Spleen (tissue), 11 donors: ENCODE results near the gene SPATA45. TPM values are rescaled to one million over a fixed set of nuclear protein-coding genes. Genes with fewer than 3 reads are reported as not detected.

Experiments used
- polyA plus RNA-seq, 3 donors: library from polyadenylated mRNA; stranded (reverse); fragments of 200-250 nt; gene quantifications; one replicate each; pipeline ENCODE4 v1.2.1, GENCODE V29; 2013
- small RNA-seq, 4 donors: library from RNA; depleted of rRNA; stranded (forward); fragments of <200 nt; gene quantifications; one replicate each; pipeline ENCODE3, GENCODE V24; 2016
- total RNA-seq, 7 donors: library from RNA; depleted of rRNA in 3 of 7; stranded (reverse); fragments of >200 nt in 3 of 7; fragmentation: NEBNext Ultra II Directional in 4 of 7; extraction: Animal tissue kit (Norgen Biotek cat#: 25700) in 4 of 7; gene quantifications; one replicate each; pipeline versions ENCODE4 v1.1.0 to v1.2.1, GENCODE V29; 2016 to 2021
- donor health status: healthy with polysubstance abuse.
- donor health status: DM: no; HTN: no; CAD: no; lungs with moderate emphysema.
- donor health status: DM: no; HTN: no; CAD: no.
- donor health status: Bipolar disorder and iron deficiency.
- donor health status: healthy.
- donor health status: DM: no; HTN: no; CAD: no.
- donor health status: DM: yes; HTN: yes; CAD: no.

Gene SPATA45
- total and polyA plus RNA-seq, 10 donors: 0.38 to 0.83 TPM; not detected in 8

Small RNA genes lying within 50 kb of the gene (small RNA-seq; reads per million reads assigned to genes)
- gene AC104333.1 (0 reads per million in 4 donors), gene AC104333.2 (0 reads per million in 4 donors)

Other genes with a start within 250 kb of the SPATA45 start
- gene ATF3, start 238.9 kb downstream of the SPATA45 start, total RNA-seq: 10 to 100 TPM in 3 of 7 donors, 1 to 10 TPM in 4; 1.4 to 31.8 (median 8.3) TPM
- 10 to 100 TPM in 1 of 3 donors, 1 to 10 TPM in 2; 2.4 to 10.7 (median 4.5) TPM for gene ATF3, start 238.9 kb downstream of the SPATA45 start, polyA plus RNA-seq
- gene BATF3, start 147.8 kb downstream of the SPATA45 start, total RNA-seq: 10 to 100 TPM; 10.8 to 34.0 (median 14.1) TPM
- 10 to 100 TPM; 11.3 to 23.3 (median 12.3) TPM for gene BATF3, start 147.8 kb downstream of the SPATA45 start, polyA plus RNA-seq
- 10 to 100 TPM; 30.6 to 92.3 (median 41.8) TPM for gene NSL1, start 55.9 kb downstream of the SPATA45 start, total RNA-seq
- gene NSL1, start 55.9 kb downstream of the SPATA45 start, polyA plus RNA-seq: 10 to 100 TPM; 16.4 to 33.6 (median 22.1) TPM
- gene TATDN3, start 55.8 kb downstream of the SPATA45 start, total RNA-seq: 10 to 100 TPM; 13.5 to 28.3 (median 22.7) TPM
- gene TATDN3, start 55.8 kb downstream of the SPATA45 start, polyA plus RNA-seq: 10 to 100 TPM; 13.5 to 16.9 (median 15.0) TPM
- gene FLVCR1, start 10.6 kb upstream of the SPATA45 start, total RNA-seq: 10 to 100 TPM in 1 of 7 donors, 1 to 10 TPM in 6; 7.3 to 10.7 (median 9.0) TPM
- 1 to 10 TPM; 3.6 to 4.8 (median 4.0) TPM for gene FLVCR1, start 10.6 kb upstream of the SPATA45 start, polyA plus RNA-seq
- gene VASH2, start 102.9 kb upstream of the SPATA45 start, total RNA-seq: 1 to 10 TPM in 5 of 7 donors, under 1 TPM in 2; 0.43 to 2.6 (median 1.2) TPM
- under 1 TPM; 0.33 to 0.52 (median 0.35) TPM for gene VASH2, start 102.9 kb upstream of the SPATA45 start, polyA plus RNA-seq
- 10 to 100 TPM; 34.6 to 96.8 (median 55.9) TPM for gene ANGEL2, start 168.2 kb upstream of the SPATA45 start, total RNA-seq
- 10 to 100 TPM; 18.3 to 29.4 (median 20.3) TPM for gene ANGEL2, start 168.2 kb upstream of the SPATA45 start, polyA plus RNA-seq
- gene RPS6KC1, start 203.6 kb upstream of the SPATA45 start, total RNA-seq: 10 to 100 TPM; 14.1 to 33.5 (median 24.6) TPM
- gene RPS6KC1, start 203.6 kb upstream of the SPATA45 start, polyA plus RNA-seq: 1 to 10 TPM; 2.8 to 3.8 (median 3.2) TPM